IMR-90 (cell line): ENCODE results near the gene CCDC69. TPM values are rescaled to one million over a fixed set of nuclear protein-coding genes. Genes with fewer than 3 reads are reported as not detected.
"Not testable (repeated sequence)": the region's sequence is repeated elsewhere in the genome, so short reads cannot be mapped to it uniquely, and the experiment has no call there.

ENCODE experiments used
- ATAC-seq: fragments of 200-7000 bp; cut with Tn5 transposase; 2 replicates; pipeline ENCODE4 v1.9.1; 2020; ENCODE audit warnings: low read depth, mild to moderate bottlenecking, moderate library complexity
- BruUV-seq: library from RNA; stranded (reverse); fragments of 400-500 nt; replicated peaks from 2 replicates; lab custom pipeline; 2021; lab: Mats Ljungman, UMichigan
- CTCF ChIA-PET: fragments of 300-600 bp; formaldehyde crosslinking; extraction: SDS; loops from one replicate; lab custom pipeline; 2021; ENCODE audit warnings: antibody characterized with exemption; lab: Yijun Ruan, JAX
- POLR2A ChIA-PET: fragments of 300-600 bp; sonication (Branson Sonifier 250); formaldehyde crosslinking; loops from one replicate; lab custom pipeline; 2022; ENCODE audit warnings: antibody characterized with exemption; ENCODE audit not compliant: unreplicated experiment; lab: Charles Lee
- DNase-seq: peaks from one replicate; pipeline ENCODE4 v3.0.0; 2013
- H2AFZ ChIP-seq: replicated peaks from 2 replicates; pipeline ENCODE3; 2013; ENCODE audit warnings: low read length, mild to moderate bottlenecking; ENCODE audit not compliant: poor library complexity
- H2AK5ac ChIP-seq: 2 replicates; pipeline ENCODE4 v1.6.1; 2013; ENCODE audit warnings: low read depth, low read length, inconsistent platforms
- H2AK9ac ChIP-seq: replicated peaks from 2 replicates; pipeline ENCODE3; 2013; ENCODE audit warnings: mild to moderate bottlenecking, low read depth, low read length, moderate library complexity; ENCODE audit not compliant: poor library complexity
- H2BK120ac ChIP-seq: 2 replicates; pipeline ENCODE4 v1.6.1; 2013; ENCODE audit warnings: low read depth, low read length, inconsistent platforms
- H2BK15ac ChIP-seq: 3 replicates; pipeline ENCODE4 v1.6.1; 2013; ENCODE audit warnings: low read depth, low read length, inconsistent platforms
- H2BK20ac ChIP-seq: 2 replicates; pipeline ENCODE4 v1.6.1; 2013; ENCODE audit warnings: low read depth, mild to moderate bottlenecking, inconsistent platforms, low read length, moderate library complexity
- H2BK5ac ChIP-seq: 2 replicates; pipeline ENCODE4 v1.6.1; 2013; ENCODE audit warnings: mild to moderate bottlenecking, low read depth, low read length, inconsistent platforms; ENCODE audit not compliant: poor library complexity, severe bottlenecking
- H3K14ac ChIP-seq: replicated peaks from 2 replicates; pipeline ENCODE4 v1.6.1; 2013; ENCODE audit warnings: low read depth, low read length, inconsistent platforms
- H3K18ac ChIP-seq: 2 replicates; pipeline ENCODE4 v1.6.1; 2013; ENCODE audit warnings: low read depth, low read length, control low read depth
- H3K23ac ChIP-seq: 2 replicates; pipeline ENCODE4 v1.6.1; 2013; ENCODE audit warnings: low read depth, low read length, inconsistent platforms
- H3K27ac ChIP-seq: 2 replicates; pipeline ENCODE4 v1.5.1; 2013; ENCODE audit warnings: mild to moderate bottlenecking, control low read depth, low read length; ENCODE audit not compliant: insufficient read depth
- H3K27me3 ChIP-seq: 2 replicates; pipeline ENCODE4 v1.6.1; 2013; ENCODE audit warnings: low read length; ENCODE audit not compliant: control insufficient read depth, insufficient read depth
- H3K36me3 ChIP-seq: 2 replicates; pipeline ENCODE4 v1.6.1; 2013; ENCODE audit warnings: low read length, mixed read lengths; ENCODE audit not compliant: control insufficient read depth, insufficient read depth
- H3K4ac ChIP-seq: 2 replicates; pipeline ENCODE4 v1.6.1; 2013; ENCODE audit warnings: low read depth, low read length, inconsistent platforms
- H3K4me1 ChIP-seq: 2 replicates; pipeline ENCODE4 v1.6.1; 2013; ENCODE audit warnings: low read length, mixed read lengths; ENCODE audit not compliant: control insufficient read depth, insufficient read depth
- H3K4me2 ChIP-seq: 2 replicates; pipeline ENCODE4 v1.6.1; 2013; ENCODE audit warnings: low read depth, mild to moderate bottlenecking, control low read depth, low read length, moderate library complexity
- H3K4me3 ChIP-seq: 2 replicates; pipeline ENCODE4 v1.5.1; 2013; ENCODE audit warnings: low read depth, mild to moderate bottlenecking, control low read depth, low read length, moderate library complexity; ENCODE audit not compliant: insufficient read depth
- H3K56ac ChIP-seq: 2 replicates; pipeline ENCODE4 v1.6.1; 2013; ENCODE audit warnings: low read length, inconsistent platforms; ENCODE audit not compliant: insufficient read depth; ENCODE audit errors: extremely low read depth
- H3K79me1 ChIP-seq, 2 experiments: 2 replicates each; pipeline ENCODE4 v1.6.1; 2013; ENCODE audit warnings: low read length in 2 of 2, inconsistent platforms in 1 of 2, low read depth in 1 of 2
- H3K9ac ChIP-seq: 2 replicates; pipeline ENCODE4 v1.6.1; 2013; ENCODE audit warnings: low read depth, low read length, control low read depth
- H3K9me1 ChIP-seq: 2 replicates; pipeline ENCODE4 v1.6.1; 2013; ENCODE audit warnings: low read length, inconsistent platforms; ENCODE audit not compliant: insufficient read depth
- H3K9me3 ChIP-seq: 2 replicates; pipeline ENCODE4 v1.6.1; 2013; ENCODE audit warnings: low read length; ENCODE audit not compliant: control insufficient read depth, insufficient read depth
- H4K20me1 ChIP-seq: 2 replicates; pipeline ENCODE4 v1.6.1; 2013; ENCODE audit warnings: low read length, inconsistent platforms; ENCODE audit not compliant: insufficient read depth
- H4K5ac ChIP-seq: 2 replicates; pipeline ENCODE4 v1.6.1; 2013; ENCODE audit warnings: mild to moderate bottlenecking, low read depth, low read length, control low read depth
- H4K8ac ChIP-seq, 2 experiments: 2 replicates each; pipeline ENCODE4 v1.6.1; 2013; ENCODE audit warnings: low read depth in 2 of 2, low read length in 2 of 2, control low read depth in 1 of 2, inconsistent platforms in 1 of 2
- H4K91ac ChIP-seq: 2 replicates; pipeline ENCODE4 v1.6.1; 2013; ENCODE audit warnings: low read depth, low read length, inconsistent platforms; ENCODE audit not compliant: insufficient read depth
- WGBS, 2 experiments: methylation state at CpG; one replicate each; pipeline versions ENCODE4 v1.1.5 to v1.1.7; 2013; ENCODE audit warnings: missing lambda C conversion rate in 2 of 2; ENCODE audit not compliant: insufficient read length in 1 of 2; ENCODE audit errors: extremely low coverage in 2 of 2; 5-methylcytosine and 5-hydroxymethylcytosine counted together
- dilution Hi-C: fragments of 300-500 bp; cut with HindIII; formaldehyde crosslinking; loops from one replicate; pipeline ENCODE4 v1.14.3; 2018; ENCODE audit warnings: low sequenced_read_pairs; ENCODE audit not compliant: unreplicated experiment
- in situ Hi-C: fragments of 300-500 bp; cut with MboI; formaldehyde crosslinking; loops from 3 replicates; pipeline ENCODE4 v1.14.3; 2019; ENCODE audit warnings: low sequenced_read_pairs, inconsistent platforms, mixed read lengths
- intact Hi-C: fragments of 100-400 bp; cut with micrococcal nuclease; formaldehyde crosslinking; loops from 2 replicates; pipeline ENCODE4 v1.10.0; 2022
- polyA plus RNA-seq, 3 experiments: library from polyadenylated mRNA; depleted of rRNA; stranded (reverse); fragments of >200 nt; gene quantifications; 2 replicates each; pipeline ENCODE4 v1.2.3, GENCODE V29; 2012; ENCODE audit warnings: low replicate concordance in 1 of 3
- total RNA-seq: library from RNA; depleted of rRNA; stranded (reverse); fragments of >200 nt; gene quantifications from 2 replicates; pipeline ENCODE4 v1.2.3, GENCODE V29; 2012

Gene CCDC69
- total and polyA plus RNA-seq, 2 of the 4 experiments (the other 2 are of a cell fraction): 0.36 to 0.48 TPM

DNA sequence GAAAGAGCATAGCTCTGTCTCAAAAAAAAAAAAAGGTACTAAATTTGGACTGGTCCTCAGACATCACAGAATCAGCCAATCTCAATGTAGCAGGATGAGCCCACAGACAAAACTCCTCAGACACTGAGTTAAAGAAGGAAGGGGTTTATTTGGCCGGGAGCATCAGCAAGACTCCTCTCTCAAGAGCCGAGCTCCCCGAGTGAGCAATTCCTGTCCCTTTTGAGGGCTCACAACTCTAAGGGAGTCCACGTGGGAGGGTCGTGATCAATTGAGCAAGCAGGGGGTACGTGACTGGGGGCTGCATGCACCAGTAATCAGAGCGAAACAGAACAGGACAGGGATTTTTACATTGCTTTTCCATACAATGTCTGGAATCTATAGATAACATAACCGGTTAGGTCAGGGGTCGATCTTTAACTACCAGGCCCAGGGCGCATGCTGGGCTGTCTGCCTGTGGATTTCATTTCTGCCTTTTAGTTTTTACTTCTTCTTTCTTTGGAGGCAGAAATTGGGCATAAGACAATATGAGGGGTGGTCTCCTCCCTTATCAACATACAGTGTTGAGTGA is 16.5 kb upstream of the CCDC69 start:
- H3K56ac ChIP-seq, H3K36me3 ChIP-seq, H2AFZ ChIP-seq, H2BK120ac ChIP-seq, H3K14ac ChIP-seq, H3K27ac ChIP-seq, POLR2A ChIA-PET, H3K23ac ChIP-seq, DNase-seq, H2AK5ac ChIP-seq, H3K9me3 ChIP-seq, H3K9ac ChIP-seq, H3K4me1 ChIP-seq, H3K4me2 ChIP-seq, H4K8ac ChIP-seq, H4K5ac ChIP-seq, H3K9me1 ChIP-seq, H2BK5ac ChIP-seq, BruUV-seq, intact Hi-C loops, in situ Hi-C loops, H4K91ac ChIP-seq, dilution Hi-C loops, H2BK15ac ChIP-seq, H3K79me1 ChIP-seq, H4K20me1 ChIP-seq, H3K4me3 ChIP-seq, H3K18ac ChIP-seq, H2BK20ac ChIP-seq, ATAC-seq, H2AK9ac ChIP-seq, H3K4ac ChIP-seq: not testable (repeated sequence)
- H3K27me3 ChIP-seq: peaks cover 22% of the 10 kb centered on the region
- 47% methylated on average over 3 of the region's 10 CpGs; no CpG with 5 or more reads in 1 of the 2 experiments for WGBS, 2 experiments
- CTCF ChIA-PET: interaction anchor here (0.7 kb wide), 1 partner anchor 114 kb away, joined by 3 read pairs; no protein-coding TSS in a partner anchor
